Kidney capillary endothelial cell (primary cell): ENCODE results near the gene PARD3B.
"Not testable (repeated sequence)": the region's sequence is repeated elsewhere in the genome, so short reads cannot be mapped to it uniquely, and the experiment has no call there.

Source experiments
- DNase-seq: peaks from one replicate; pipeline ENCODE4 v3.0.0-alpha.2; 2018; ENCODE audit warnings: low spot score

Gene PARD3B

DNA sequence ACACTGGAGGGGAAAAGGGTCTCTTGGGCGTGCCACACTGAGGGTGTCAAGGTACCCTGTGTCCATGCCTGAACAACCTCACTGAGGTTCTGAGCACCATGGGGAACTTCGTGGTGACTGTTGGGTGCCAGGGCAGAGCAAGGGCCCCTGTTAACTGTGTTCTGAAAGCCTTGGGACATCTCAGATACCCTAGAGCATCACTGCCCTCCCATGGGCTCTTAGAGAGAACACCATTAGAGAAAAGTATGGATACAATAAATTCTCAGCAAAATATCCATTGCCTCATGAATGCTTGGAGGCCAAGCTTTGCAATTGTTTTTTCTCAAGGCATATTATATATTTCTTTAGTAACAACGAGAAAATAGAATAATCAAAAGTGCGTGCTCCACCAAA, 648.6 kb downstream of the PARD3B start:
- DNase-seq = no peak

DNA sequence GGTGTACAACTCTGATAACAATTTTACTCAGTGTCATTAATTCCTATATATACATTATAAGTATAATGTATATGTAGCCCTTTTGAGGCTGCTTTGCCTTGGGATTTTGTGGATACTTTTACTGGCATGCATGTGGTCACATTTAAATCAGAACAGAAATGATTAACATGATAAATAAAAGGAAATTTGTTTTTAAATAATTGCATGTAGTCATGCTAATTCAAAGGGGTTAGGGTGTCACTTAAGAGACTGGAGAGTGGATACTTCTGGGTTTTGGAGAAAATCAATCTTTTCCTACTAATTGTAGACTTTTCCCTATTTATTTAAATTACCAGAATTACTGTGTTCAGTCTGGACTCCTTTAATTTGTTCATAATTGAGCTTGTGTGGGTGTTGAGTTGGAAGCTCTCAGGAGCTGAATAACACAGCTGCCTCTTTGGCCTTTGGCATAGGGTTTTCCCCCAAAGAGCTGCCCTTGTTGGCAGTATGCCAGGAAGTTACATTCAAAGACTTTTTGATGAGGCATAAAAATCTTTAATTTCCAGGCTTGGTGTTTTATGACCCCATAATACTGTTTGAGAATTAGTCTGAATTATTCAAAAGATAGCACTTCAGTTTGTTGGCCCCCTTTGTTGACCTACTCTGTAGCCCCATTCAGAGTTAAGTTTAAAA, 652.3 kb downstream of the PARD3B start:
- DNase-seq = peak; percentile 78

DNA sequence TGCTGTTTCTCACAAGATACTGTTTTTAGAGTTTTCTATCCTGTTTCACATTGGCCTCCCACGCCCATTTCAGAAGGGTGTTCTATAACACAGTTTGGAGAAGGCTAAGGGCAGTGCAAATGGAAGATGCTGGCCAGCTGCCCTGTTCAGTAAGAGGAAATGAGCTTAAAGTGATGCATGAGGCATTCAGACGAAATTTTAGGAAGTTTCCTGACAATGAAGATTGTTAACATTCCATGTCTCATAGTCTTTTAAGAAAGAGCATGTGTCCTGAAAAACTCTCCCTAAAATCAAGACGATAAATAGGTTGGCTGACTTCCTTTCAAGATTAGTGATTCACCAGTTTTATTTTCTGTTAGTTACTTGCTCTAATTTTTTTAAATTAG, 652.9 kb downstream of the PARD3B start:
- DNase-seq = peak; percentile 97

DNA sequence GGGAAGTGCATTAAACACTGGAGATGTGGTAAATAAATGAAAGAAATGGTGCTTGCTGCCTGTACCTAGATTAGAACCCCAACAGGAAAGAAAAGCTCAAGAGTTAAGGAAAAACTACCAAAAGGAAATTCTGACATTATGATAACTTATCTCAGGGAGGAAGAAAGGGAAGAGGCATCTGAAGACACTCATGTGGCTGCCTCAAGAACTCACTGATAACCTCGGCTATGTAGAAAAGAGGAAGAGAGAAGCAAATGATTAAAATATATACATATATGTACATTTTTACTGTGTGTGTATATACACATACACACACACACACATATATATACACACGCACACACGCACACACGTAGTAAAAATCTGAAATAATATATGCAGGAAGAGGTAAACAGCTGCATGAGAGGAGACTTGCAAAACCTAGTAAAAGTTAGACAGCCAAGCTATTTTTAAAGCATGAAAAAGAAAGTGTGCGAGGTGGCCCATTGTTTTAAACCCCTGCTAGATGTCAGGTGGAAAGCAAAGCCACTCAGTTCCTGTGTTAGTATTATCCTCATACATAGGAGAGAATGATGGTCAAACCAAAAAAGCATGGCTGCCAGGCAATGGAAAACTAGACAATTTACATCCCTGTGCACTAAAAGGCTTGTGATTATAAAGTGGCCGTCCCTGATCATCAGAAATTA, 654.0 kb downstream of the PARD3B start:
- no peak for DNase-seq

DNA sequence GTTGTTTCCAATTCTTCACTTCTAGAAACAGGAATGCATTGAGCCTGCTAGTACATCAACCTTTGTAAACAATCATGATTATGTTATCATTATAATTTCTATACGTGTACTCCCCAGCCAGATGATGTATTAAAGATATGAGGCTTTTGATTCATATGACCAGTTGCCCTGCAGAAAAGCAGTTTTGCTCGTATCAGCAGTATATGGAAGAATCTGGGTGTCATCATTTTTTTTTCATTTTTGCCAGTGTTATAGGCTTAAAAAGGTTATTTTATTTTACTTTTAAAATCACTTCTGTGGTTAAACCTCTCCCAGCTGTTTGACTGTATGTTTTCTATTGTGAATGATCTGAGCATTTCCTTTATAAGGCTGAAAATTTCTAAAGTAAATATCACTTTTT, 665.2 kb downstream of the PARD3B start:
- no peak for DNase-seq

DNA sequence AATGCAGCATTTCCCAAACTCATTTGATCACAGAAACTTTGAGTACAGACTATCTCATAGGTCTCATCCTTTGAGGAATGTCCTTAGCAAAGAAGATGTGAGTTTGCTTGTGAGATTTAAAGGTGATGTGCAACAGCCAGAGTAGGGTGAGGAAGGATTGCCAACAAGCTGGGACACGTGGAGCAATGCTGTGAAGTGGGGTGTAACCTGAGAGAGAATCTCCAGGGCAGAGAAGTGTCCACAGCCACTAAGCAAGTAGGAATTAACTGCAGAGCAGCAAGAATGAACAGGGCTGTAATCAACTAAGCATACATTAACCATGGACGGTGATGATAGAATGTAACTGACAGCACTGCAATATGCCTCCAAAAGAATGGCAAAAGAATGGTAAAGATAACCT, 667.1 kb downstream of the PARD3B start:
- DNase-seq = no peak

DNA sequence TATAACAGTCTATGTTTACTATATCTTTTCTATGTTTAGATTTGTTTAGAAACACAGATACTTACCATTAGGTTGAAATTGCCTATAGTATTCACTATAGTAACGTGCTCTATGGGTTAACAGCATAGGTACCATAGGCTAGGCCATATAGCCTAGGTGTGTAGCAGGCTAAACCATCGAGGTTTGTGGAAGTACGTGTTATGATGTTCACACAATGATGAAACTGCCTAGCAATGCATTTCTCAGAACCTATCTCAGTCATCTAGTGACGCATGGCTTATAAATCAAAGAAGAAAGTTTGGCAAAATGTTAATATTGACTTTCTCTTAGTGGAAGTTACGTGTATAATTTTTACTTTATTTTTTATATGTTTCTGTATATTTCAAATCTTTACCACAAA, 670.8 kb downstream of the PARD3B start:
- DNase-seq = no peak

DNA sequence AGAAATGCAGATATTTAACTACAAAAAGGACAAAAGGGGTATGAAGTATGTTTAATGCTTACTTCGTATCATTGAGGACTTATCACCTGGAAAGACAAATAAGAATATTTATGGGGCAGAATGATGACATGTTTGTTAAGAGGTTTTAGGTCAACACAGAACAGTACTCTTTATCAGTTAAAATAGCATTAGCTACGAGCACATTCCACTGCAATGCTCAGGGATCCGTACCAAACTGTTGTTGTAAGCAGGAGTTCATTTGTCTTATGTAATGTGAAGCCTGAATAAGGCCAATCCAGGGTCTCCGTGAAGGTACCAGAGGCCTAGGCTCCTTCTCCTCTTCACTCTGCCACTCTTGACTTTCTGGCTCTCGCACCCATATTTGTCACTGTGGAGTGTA, 671.3 kb downstream of the PARD3B start:
- no peak for DNase-seq

DNA sequence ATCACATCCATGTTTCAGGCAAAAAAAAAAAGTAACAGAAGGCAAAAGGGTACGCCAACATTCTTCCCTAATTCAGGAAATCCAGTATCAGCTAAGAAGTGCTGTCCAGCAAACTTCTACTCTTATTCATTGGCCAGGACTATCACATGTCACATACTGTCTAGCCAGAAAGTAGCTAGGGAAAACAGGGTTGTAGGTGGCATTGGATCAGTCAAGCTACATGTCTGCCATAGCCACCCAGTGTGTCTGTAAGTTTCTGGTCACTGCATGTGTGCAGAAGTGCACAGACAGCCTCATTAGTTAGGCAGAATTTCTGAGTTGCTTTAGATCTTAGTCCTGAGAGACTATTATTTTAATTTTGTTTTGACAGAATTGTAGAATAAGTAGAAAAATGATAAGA, 671.7 kb downstream of the PARD3B start:
- no peak for DNase-seq

DNA sequence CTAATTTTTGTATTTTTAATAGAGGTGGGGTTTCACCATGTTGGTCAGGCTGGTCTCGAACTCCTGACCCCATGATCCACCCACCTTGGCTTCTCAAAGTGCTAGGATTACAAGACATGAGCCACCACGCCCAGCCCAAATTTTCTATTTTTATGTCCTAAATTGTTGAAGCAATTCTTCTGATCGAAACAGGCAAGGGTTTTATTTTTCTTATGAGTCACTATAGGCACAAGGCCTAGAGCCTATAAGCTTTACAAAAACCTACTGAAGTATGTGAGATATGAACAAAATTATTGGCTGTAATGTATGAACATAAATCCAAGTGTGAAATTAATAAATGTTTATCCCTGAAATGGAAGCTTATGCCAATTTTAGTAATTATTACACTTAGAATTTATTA, 672.8 kb downstream of the PARD3B start:
- no peak for DNase-seq

DNA sequence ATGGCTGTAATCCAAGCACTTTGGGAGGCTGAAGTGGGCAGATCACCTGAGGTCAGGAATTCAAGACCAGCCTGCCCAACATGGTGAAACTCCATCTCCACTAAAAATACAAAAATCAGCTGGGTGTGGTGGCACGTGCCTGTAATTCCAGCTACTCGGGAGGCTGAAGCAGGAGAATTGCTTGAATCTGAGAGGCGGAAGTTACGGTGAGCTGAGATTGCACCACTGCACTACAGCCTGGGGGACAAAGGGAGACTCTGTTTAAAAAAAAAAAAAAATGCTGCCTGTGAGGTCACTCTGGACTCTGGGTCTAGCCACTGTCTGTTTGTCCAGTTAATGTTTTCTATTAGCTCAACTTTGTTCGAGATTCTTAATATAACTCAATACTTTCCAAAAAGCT, 673.5 kb downstream of the PARD3B start:
- DNase-seq = not testable (repeated sequence)

DNA sequence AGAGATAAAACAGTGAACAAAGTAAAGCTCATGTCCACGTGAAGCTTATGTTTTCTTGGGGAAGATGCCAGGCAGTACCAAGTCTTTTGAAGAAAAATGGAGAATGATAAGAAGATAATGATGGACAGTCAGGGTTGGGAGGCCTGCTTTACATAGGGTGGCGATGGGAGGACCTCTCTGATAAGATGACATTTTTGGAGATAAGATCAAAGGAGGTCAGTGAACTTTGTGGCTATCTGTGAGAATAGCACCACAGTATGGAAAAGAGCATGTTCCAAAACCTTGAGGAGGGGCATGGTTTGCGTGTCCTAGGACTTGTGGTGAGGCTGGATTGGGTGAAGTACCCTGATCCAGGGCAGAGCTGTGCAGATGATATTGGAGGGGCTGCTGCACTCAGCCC, 675.3 kb downstream of the PARD3B start:
- DNase-seq = no peak

DNA sequence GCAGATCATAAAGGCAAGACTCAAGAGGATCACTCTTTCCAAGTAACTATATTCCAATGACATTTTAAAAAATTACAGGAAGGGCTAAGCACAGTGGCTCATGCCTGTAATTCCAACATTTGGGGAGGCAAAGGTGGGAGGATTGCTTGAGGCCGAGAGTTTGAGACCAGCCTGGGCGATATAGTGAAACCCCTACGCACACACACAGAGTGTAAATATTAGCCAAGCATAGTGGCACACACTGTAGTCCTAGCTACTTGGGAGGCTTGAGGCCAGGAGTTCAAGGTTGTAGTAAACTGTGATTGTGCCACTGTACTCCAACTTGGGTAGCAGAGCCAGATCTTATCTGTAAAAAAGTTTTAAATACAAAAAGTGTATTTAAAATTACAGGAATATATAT, 686.8 kb downstream of the PARD3B start:
- DNase-seq = no peak

DNA sequence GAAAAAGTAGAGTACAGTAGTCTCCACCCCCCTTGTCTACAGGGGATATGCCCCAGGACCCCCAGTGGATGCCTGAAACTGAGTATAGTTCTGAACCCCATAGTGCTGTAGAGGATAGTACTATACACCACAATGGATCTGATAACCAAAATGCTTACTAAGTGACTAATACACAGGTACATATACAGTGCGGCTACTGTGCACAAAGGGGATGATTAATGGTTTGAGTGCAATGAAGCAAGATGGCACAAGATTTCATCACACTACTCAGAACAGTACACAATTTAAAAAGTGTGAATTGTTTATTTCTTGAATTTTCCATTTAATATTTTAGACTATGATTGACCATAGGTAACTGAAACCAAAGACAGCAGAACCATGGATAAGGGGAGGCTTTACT, 690.2 kb downstream of the PARD3B start:
- DNase-seq = no peak

DNA sequence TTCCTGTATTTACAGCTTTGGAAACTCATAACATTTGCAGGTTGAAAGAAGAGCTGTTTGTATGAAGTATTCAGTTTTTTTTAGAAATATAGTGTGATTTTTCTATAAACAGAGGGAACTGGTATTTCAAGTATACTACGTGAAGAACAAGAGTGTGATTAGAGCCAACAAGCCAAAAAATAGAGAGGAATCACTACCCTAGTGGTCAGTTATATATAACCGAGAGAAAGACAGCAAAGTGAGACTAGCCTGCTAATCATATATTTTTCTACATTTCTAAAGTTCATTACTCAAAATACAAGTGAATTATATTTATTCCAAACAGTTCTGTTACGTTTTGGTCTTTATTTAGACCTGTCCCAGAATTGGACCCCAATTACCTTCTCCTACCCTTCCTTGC, 692.2 kb downstream of the PARD3B start:
- DNase-seq = no peak

DNA sequence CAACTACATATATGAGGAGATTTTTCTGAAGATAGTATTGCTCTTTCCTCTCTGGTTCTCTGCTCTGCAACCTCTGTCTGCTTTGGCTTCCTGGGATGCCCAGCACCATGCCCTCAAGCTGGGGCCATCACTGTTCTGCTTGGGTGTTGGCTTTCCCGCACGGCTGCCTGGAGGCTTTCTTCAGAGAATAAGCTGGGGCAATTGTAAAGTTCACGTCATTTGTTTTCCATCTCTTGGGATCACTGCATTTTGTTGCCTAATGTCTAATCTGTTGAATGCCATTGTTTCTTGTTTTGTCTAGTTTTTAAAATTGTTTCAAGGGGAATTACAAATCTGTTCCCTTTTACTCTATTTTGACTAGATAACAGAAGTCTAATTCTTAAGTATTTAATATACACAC, 699.7 kb downstream of the PARD3B start:
- no peak for DNase-seq

DNA sequence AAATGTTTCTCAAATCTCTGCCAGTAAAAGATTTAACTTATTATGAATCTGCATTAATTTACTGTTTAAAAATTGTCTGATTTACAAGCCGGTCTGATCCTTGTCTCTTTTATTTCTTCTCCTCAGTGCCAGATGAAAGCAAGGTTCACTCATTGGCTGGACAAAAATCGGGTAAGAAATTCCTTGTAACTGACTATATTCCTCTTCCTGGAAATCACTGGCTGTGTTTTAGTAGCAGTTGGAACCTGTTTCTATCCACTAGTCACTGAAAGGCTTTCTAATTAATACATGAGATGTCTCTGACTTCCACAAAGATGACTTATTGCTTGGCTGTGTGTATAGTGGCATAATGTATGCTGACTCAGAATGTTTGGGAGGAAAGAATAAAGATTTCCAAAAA, 700.4 kb downstream of the PARD3B start:
- peak; percentile 41 for DNase-seq

DNA sequence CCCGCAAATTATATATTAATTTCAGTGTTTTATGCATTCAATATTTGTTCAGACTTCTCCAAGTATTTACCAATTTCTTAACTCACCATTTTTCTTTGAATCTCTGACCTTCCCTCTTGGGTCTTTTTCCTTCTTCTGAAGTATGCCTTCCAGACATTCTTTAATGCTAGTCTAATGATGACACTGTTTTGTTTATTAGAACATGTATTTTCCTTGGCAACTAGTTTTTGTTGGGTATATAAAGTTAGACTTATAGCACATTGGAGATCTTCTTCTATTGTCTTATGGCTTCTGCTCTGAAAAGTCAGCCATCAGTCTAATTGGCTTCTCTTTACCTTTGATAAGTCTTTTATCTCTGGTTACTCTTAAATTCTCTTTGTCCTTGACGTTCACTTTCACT, 713.8 kb downstream of the PARD3B start:
- DNase-seq = no peak

DNA sequence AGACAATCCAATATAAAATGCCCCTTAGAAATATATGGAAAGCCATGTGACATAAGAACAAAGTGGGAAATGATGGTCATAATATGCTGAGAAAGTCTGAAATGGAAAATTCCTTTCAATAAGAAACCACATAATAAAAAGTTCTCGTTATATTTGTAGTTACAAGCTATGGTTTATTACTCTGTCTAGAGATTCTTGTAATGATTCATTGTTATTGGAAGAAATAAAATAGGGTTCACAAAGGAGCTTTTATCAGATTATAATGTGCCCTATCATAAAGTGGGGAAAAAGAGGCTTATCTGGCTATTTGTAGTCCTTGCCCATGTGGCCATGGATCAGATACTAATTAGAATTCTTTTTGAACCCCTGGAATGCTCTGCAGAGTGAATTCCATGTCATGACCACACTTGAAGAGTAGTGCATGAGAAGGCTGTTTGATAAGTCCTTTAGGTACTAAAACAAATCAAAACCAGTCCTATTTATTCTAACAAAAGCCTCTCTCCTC, 716.3 kb downstream of the PARD3B start:
- DNase-seq = no peak

DNA sequence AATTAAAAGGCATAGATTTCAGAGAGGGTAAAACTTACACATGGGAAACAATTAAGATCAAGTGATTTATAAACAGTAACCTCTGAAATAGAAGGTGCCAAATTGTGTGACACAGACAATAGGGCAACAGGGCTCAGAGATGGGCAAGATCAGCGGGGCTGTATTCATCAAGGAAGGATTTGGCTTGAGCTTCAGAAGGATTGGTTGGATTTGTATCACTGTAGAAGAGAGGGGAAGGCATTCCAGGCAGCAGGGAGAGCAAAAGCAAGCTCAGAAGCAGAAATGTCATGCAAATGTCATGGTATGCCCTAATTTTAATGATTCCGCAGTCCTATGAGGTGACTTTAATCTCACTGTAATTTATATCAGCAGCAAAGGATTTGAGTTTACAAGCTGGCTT, 722.0 kb downstream of the PARD3B start:
- DNase-seq = no peak

DNA sequence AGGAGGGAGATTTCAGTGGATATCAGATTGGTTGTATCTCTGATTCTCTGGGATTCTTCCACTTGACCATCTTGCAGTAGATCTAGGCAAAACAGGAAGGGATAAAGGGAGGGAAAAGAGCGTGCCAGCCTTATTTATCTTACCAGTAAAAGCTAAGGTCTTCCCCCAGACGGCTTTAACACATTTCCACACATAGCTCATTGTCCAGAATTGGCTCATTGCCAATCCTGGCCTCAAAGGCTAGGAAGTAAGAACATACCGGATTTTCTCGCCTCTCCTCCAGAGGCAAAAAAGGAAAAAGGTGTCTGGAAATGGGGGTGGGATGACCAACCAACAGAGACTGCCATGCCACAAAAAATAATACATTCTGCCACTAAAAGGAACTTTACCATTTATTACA, 725.4 kb downstream of the PARD3B start:
- peak; percentile 34 for DNase-seq

DNA sequence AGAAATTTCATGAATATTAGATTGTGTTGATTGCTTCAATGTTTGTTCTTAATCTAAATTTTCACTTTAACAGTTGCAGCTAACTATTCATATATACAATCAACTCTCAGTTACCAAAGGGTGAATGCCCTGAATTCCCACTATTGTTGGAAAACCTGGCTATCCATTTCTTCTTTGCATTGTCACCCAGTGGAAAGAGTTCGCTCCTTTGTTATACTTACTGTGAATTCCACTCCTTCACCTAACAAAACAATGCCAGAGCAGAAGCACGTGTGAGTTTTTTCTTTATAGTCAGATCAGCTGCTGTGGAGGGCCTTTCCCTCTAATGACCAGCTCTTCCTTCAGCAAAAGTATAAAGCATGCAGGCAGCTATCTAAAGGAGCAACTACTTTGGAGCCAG, 727.9 kb downstream of the PARD3B start:
- DNase-seq = no peak

DNA sequence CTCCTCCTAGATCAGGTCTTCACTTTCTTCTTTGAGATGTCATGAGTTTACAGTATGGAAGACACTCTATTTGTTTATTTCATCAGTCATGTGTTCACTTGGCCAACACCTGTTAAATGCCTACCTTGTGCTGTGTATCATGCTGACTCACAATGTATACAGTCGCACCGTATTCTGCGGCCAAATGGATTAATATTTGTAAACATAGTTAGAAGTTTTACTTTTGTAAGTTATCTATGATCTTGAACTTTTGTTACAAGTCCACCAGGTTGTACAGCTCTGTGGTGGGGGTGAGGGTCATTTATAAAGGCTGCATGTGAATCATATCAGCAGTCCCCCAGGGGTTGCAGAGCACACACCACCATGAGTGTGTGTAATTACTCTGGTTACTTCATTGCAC, 728.4 kb downstream of the PARD3B start:
- DNase-seq = no peak

DNA sequence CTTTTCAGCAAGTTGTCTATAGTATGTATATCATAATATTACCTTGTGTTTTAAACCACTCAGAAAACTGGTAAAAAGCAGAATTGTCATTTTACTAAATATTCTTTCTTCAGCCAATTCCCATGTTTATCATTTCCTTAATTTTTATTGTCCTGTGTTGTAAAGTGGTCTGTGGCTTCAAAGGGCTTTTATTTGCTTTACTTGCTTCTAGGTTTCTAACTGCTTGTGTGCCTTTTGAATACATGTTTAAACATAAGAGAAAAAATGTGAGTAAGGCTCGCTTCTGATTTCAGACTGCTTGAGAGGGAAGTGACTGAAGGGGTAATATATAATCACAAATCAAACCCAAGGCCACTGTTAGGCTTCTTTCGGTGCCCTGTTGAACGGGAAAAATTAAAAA, 729.5 kb downstream of the PARD3B start:
- DNase-seq = no peak
